ENCODE measurements around the gene CRY2. TPM values are rescaled to one million over a fixed set of nuclear protein-coding genes. Genes with fewer than 3 reads are reported as not detected.

Gene CRY2
- total and polyA plus RNA-seq, 2 of the 8 experiments (the other 6 are each of a cell fraction or from before 2014, with no cell fraction given) = 8.0 to 9.4 TPM

- Histone ChIP-seq H2BK15ac (ENCODE audit: low read length) (no peak overlapping the region), H2BK20ac (ENCODE audit: low read length) (no peak overlapping the region), H3K56ac (replicated peaks; ENCODE audit: insufficient read length, low read depth, low read length) (no peak overlapping the region), H4K20me1 (replicated peaks in 1 of 2; ENCODE audit: control insufficient read depth in 1 of 2, insufficient read depth in 2 of 2, low read length in 2 of 2) (peaks cover 4 to 19% of the 10 kb centered on the region in 2 experiments), H3K9ac (replicated peaks in 1 of 4; ENCODE audit: extremely low read depth in 1 of 4, low read depth in 3 of 4, low read length in 3 of 4) (peak overlapping the region in 3 of 4 experiments; percentile 44 to 70 (median 45); a peak in 6 of 7 replicates), H4K8ac (ENCODE audit: extremely low read depth, insufficient read depth, low read length) (no peak overlapping the region), H3K4me3 (ENCODE audit: extremely low read depth in 1 of 4, insufficient read depth in 2 of 4, low read depth in 3 of 4, low read length in 4 of 4) (peak overlapping the region; percentile 84 to 90 (median 88)), H2AFZ (ENCODE audit: low read length) (no peak overlapping the region), H3K4ac (replicated peaks; ENCODE audit: insufficient read length, low read depth, low read length) (no peak overlapping the region), H3K4me1 (replicated peaks in 1 of 4; ENCODE audit: control insufficient read depth in 3 of 4, insufficient read depth in 4 of 4, low read length in 3 of 4) (peaks cover 12 to 28% (median 20%) of the 10 kb centered on the region in 4 experiments), H3K18ac (ENCODE audit: extremely low read depth, low read length) (no peak overlapping the region), H3K23ac (ENCODE audit: insufficient read length) (no peak overlapping the region), H3K36me3 (ENCODE audit: control insufficient read depth in 2 of 4, insufficient read depth in 4 of 4, low read length in 3 of 4) (peaks cover 3 to 21% (median 15%) of the 10 kb centered on the region in 4 experiments; a peak in 7 of 8 replicates), H2BK12ac (ENCODE audit: low read depth, low read length) (no peak overlapping the region), H4K5ac (ENCODE audit: insufficient read length, low read depth, low read length) (no peak overlapping the region), H3K14ac (ENCODE audit: insufficient read length) (no peak overlapping the region), H3K79me2 (ENCODE audit: control insufficient read depth in 1 of 2, insufficient read depth in 2 of 2, low read length in 2 of 2) (peaks cover 0 to 6% of the 10 kb centered on the region in 2 experiments; a peak in 1 of 4 replicates), H2AK5ac (ENCODE audit: low read depth, low read length) (no peak overlapping the region), H3K27ac (ENCODE audit: low read depth, low read length) (peak overlapping the region; percentile 64; the same call in 1 of the 2 replicates), H3K9me3 (ENCODE audit: insufficient read depth in 2 of 2, low read depth in 1 of 2, low read length in 1 of 2) (no peaks in the 10 kb centered on the region), H3K23me2 (ENCODE audit: low read depth, low read length) (peaks cover 17% of the 10 kb centered on the region), H4K91ac (replicated peaks; ENCODE audit: insufficient read length, low read length) (no peak overlapping the region), H2BK120ac (replicated peaks; ENCODE audit: low read depth, low read length) (no peak overlapping the region), H3K27me3 (replicated peaks in 1 of 4; ENCODE audit: control insufficient read depth in 3 of 4, extremely low read depth in 1 of 4, insufficient read depth in 3 of 4, low read length in 3 of 4) (peaks cover 0 to 9% (median 0%) of the 10 kb centered on the region in 4 experiments; a peak in 3 of 7 replicates), H2BK5ac (ENCODE audit: low read depth, low read length) (no peak overlapping the region; the same call in 1 of the 2 replicates), H3K4me2 (ENCODE audit: insufficient read depth in 1 of 2, low read depth in 2 of 2, low read length in 2 of 2) (peak overlapping the region; percentile 91 to 97), H3K79me1 (ENCODE audit: low read depth, low read length) (peaks cover 8% of the 10 kb centered on the region; the same call in 1 of the 2 replicates)
- ChIA-PET POLR2A (ENCODE audit: partially characterized antibody) (interaction anchor here (0.6 to 5.4 kb wide), 10 partner anchors 10 to 384 kb away, joined by 3 to 36 read pairs (median 4); partner anchors contain the start of genes FREY1 and PHF21A), CTCF (ENCODE audit: partially characterized antibody) (interaction anchor here (1.6 to 4.7 kb wide), 4 partner anchors 37 to 74 kb away, joined by 5 to 33 read pairs (median 10); no protein-coding TSS in a partner anchor)
- WGBS, 2 experiments (ENCODE audit: extremely low coverage in 1 of 2, insufficient coverage in 1 of 2, insufficient read length in 1 of 2, insufficient replicate concordance in 2 of 2, low coverage in 1 of 2, low lambda C conversion rate in 2 of 2, missing lambda C conversion rate in 1 of 2) = 14% methylated on average over 16 of the region's 16 CpGs; no CpG with 5 or more reads in 1 of the 2 experiments
- no peak for FAIRE-seq
- no peak for DNase-seq (ENCODE audit: low read depth in 1 of 2, low spot score in 2 of 2)
These were observed 70.0 kb downstream of the CRY2 start for GRCh38 chr11:45917286-45917622.

Measured in H1 (cell line).